ENCODE data around the gene MAP2. TPM values are rescaled to one million over a fixed set of nuclear protein-coding genes. Genes with fewer than 3 reads are reported as not detected.
A peak's percentile ranks its signal among the peaks of the same experiment; 100 is the strongest.

MAP2 gene
- total and polyA plus RNA-seq, 2 of the 8 experiments (the other 6 are each of a cell fraction or from before 2014, with no cell fraction given), result 5.9 to 9.4 TPM

DNA sequence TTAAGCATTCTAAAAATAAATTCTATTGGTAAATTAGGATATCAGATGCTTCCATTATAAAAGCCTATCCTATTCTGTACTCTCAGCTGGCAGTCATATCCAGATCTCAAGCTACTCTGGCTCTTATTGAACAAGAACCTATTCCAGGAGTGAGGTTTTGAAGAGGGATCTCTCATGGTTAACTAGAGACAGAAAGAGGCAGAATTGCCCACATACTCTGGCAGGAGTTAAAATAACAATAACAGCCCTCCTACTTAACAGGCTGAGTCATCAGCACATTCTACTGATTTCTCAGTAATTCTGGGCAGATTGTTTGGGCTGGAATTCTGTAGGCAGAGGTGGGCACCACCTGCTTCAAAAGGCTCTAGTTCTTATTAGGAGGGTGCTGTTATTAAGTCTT is 205.8 kb downstream of the MAP2 start:
- Histone ChIP-seq H3K14ac (ENCODE audit: insufficient read length) (no peak overlapping the region), H3K56ac (replicated peaks; ENCODE audit: insufficient read length, low read depth, low read length) (no peak overlapping the region), H3K4me3 (ENCODE audit: extremely low read depth in 1 of 4, insufficient read depth in 2 of 4, low read depth in 3 of 4, low read length in 4 of 4) (peak overlapping the region in 1 of 4 experiments; percentile 7; a peak in 1 of 8 replicates), H2BK20ac (ENCODE audit: low read length) (no peak overlapping the region), H4K8ac (ENCODE audit: extremely low read depth, insufficient read depth, low read length) (no peak overlapping the region), H3K27ac (ENCODE audit: low read depth, low read length) (no peak overlapping the region), H3K79me2 (ENCODE audit: control insufficient read depth in 1 of 2, insufficient read depth in 2 of 2, low read length in 2 of 2) (no peaks in the 10 kb centered on the region), H4K5ac (ENCODE audit: insufficient read length, low read depth, low read length) (no peak overlapping the region), H2BK5ac (ENCODE audit: low read depth, low read length) (no peak overlapping the region), H3K36me3 (ENCODE audit: control insufficient read depth in 2 of 4, insufficient read depth in 4 of 4, low read length in 3 of 4) (no peaks in the 10 kb centered on the region), H3K79me1 (ENCODE audit: low read depth, low read length) (no peaks in the 10 kb centered on the region), H3K18ac (ENCODE audit: extremely low read depth, low read length) (no peak overlapping the region), H3K27me3 (replicated peaks in 1 of 4; ENCODE audit: control insufficient read depth in 3 of 4, extremely low read depth in 1 of 4, insufficient read depth in 3 of 4, low read length in 3 of 4) (no peaks in the 10 kb centered on the region), H2AK5ac (ENCODE audit: low read depth, low read length) (no peak overlapping the region), H2AFZ (ENCODE audit: low read length) (no peak overlapping the region), H3K4me1 (replicated peaks in 1 of 4; ENCODE audit: control insufficient read depth in 3 of 4, insufficient read depth in 4 of 4, low read length in 3 of 4) (peaks cover 2 to 8% (median 5%) of the 10 kb centered on the region in 4 experiments; a peak in 3 of 7 replicates), H4K20me1 (replicated peaks in 1 of 2; ENCODE audit: control insufficient read depth in 1 of 2, insufficient read depth in 2 of 2, low read length in 2 of 2) (no peaks in the 10 kb centered on the region), H3K23me2 (ENCODE audit: low read depth, low read length) (no peaks in the 10 kb centered on the region), H3K9me3 (ENCODE audit: insufficient read depth in 2 of 2, low read depth in 1 of 2, low read length in 1 of 2) (no peaks in the 10 kb centered on the region), H3K4me2 (ENCODE audit: insufficient read depth in 1 of 2, low read depth in 2 of 2, low read length in 2 of 2) (0 out of 4 replicates have a peak overlapping the region, but pooled peaks of 1 of the 2 experiments have one; percentile 21), H2BK15ac (ENCODE audit: low read length) (no peak overlapping the region), H3K9ac (replicated peaks in 1 of 4; ENCODE audit: extremely low read depth in 1 of 4, low read depth in 3 of 4, low read length in 3 of 4) (no peak overlapping the region), H3K23ac (ENCODE audit: insufficient read length) (no peak overlapping the region), H2BK12ac (ENCODE audit: low read depth, low read length) (no peak overlapping the region), H4K91ac (replicated peaks; ENCODE audit: insufficient read length, low read length) (no peak overlapping the region), H2BK120ac (replicated peaks; ENCODE audit: low read depth, low read length) (no peak overlapping the region), H3K4ac (replicated peaks; ENCODE audit: insufficient read length, low read depth, low read length) (no peak overlapping the region)
- DNase-seq (ENCODE audit: low read depth in 1 of 2, low spot score in 2 of 2), result no peak
- no peak for FAIRE-seq
- TF ChIP-seq, protein P1, sequence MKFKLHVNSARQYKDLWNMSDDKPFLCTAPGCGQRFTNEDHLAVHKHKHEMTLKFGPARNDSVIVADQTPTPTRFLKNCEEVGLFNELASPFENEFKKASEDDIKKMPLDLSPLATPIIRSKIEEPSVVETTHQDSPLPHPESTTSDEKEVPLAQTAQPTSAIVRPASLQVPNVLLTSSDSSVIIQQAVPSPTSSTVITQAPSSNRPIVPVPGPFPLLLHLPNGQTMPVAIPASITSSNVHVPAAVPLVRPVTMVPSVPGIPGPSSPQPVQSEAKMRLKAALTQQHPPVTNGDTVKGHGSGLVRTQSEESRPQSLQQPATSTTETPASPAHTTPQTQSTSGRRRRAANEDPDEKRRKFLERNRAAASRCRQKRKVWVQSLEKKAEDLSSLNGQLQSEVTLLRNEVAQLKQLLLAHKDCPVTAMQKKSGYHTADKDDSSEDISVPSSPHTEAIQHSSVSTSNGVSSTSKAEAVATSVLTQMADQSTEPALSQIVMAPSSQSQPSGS (IDR thresholded peaks at IDR 0.05; ENCODE audit: low read length), result no peak
- TF ChIP-seq SP1 (IDR thresholded peaks at IDR 0.05; ENCODE audit: low read depth, low read length) (0 out of 2 replicates have a peak, but pooled peaks have one; percentile 10), HDAC2 (IDR thresholded peaks at IDR 0.05; ENCODE audit: borderline replicate concordance in 1 of 2, low read depth in 2 of 2, low read length in 2 of 2) (no peak), MAFK (IDR thresholded peaks at IDR 0.05; ENCODE audit: low read depth, low read length) (peak; percentile 14; the same call in 1 of the 2 replicates), EZH2 (IDR thresholded peaks at IDR 0.05; ENCODE audit: low read depth, low read length, severe bottlenecking) (no peak), JUND (IDR thresholded peaks at IDR 0.05; ENCODE audit: low read length) (peak; percentile 80), PHF8 (conservative IDR thresholded peaks at IDR 0.05; ENCODE audit: low read depth, low read length) (no peak), JUN (IDR thresholded peaks at IDR 0.05; ENCODE audit: low read depth, low read length) (peak; percentile 27; the same call in 1 of the 2 replicates), TAF1 (IDR thresholded peaks at IDR 0.05; ENCODE audit: low read depth, low read length) (no peak)
- CTCF ChIA-PET (ENCODE audit: partially characterized antibody), result interaction anchor here (1.4 kb wide), 1 partner anchor 333 kb away, joined by 3 read pairs; no protein-coding TSS in a partner anchor
- POLR2A ChIA-PET (ENCODE audit: partially characterized antibody), result no interaction called here

Data from H1 (cell line).